ENCODE measurements around the gene LTA4H. TPM values are rescaled to one million over a fixed set of nuclear protein-coding genes. Genes with fewer than 3 reads are reported as not detected.

The LTA4H gene
- total RNA-seq, 1 donor from 2014 or later = 67.6 TPM

GRCh38 chr12:95977764-95978305 is 57.6 kb downstream of the LTA4H start:
- H3K27me3 Mint-ChIP-seq (ENCODE audit: low read depth, unreplicated experiment) = no peaks in the 10 kb centered on the region
- Histone ChIP-seq H3K79me2 (ENCODE audit: insufficient read depth, low read length) (no peaks in the 10 kb centered on the region), H3K4me1 (ENCODE audit: insufficient read depth, low read length) (no peaks in the 10 kb centered on the region), H3K36me3 (ENCODE audit: insufficient read depth, low read length) (no peaks in the 10 kb centered on the region), H3K27ac (ENCODE audit: low read depth, low read length) (no peak overlapping the region), H3K4me3 (ENCODE audit: insufficient read depth, low read depth, low read length) (no peak overlapping the region), H4K20me1 (ENCODE audit: insufficient read depth, low read length) (no peaks in the 10 kb centered on the region), H3K27me3 (ENCODE audit: insufficient read depth, low read length) (peaks cover 3% of the 10 kb centered on the region), H3K9ac (ENCODE audit: low read length) (no peak overlapping the region), H3K4me2 (ENCODE audit: low read length) (no peak overlapping the region), H3K9me3 (ENCODE audit: insufficient read depth, low read depth, low read length) (peaks cover 2% of the 10 kb centered on the region), H2AFZ (ENCODE audit: low read depth, low read length) (no peak overlapping the region)
- TF ChIP-seq EZH2 (IDR thresholded peaks at IDR 0.05; ENCODE audit: insufficient read depth, low read length) (no peak), CTCF (IDR thresholded peaks at IDR 0.05; ENCODE audit: insufficient read depth, low read depth, low read length) (no peak)
- H3K4me3 Mint-ChIP-seq (ENCODE audit: unreplicated experiment) = no peak overlapping the region
- DNase-seq (ENCODE audit: low read depth) = no peak
- peaks cover 2% of the 10 kb centered on the region for H3K36me3 Mint-ChIP-seq (ENCODE audit: low read depth, unreplicated experiment)
- peaks cover 3% of the 10 kb centered on the region for H3K9me3 Mint-ChIP-seq (ENCODE audit: unreplicated experiment)
- H3K4me1 Mint-ChIP-seq (ENCODE audit: low read depth, unreplicated experiment) = peaks cover 7% of the 10 kb centered on the region
- no peak overlapping the region for H3K27ac Mint-ChIP-seq (ENCODE audit: unreplicated experiment)
- FAIRE-seq = no peak

GRCh38 chr12:95976416-95976832 is 59.0 kb downstream of the LTA4H start:
- Mint-ChIP-seq H3K36me3 (ENCODE audit: low read depth, unreplicated experiment) (peaks cover 2% of the 10 kb centered on the region), H3K4me3 (ENCODE audit: unreplicated experiment) (no peak overlapping the region), H3K9me3 (ENCODE audit: unreplicated experiment) (peaks cover 3% of the 10 kb centered on the region), H3K27me3 (ENCODE audit: low read depth, unreplicated experiment) (no peaks in the 10 kb centered on the region), H3K4me1 (ENCODE audit: low read depth, unreplicated experiment) (peaks cover 7% of the 10 kb centered on the region), H3K27ac (ENCODE audit: unreplicated experiment) (peak overlapping the region; percentile 66)
- Histone ChIP-seq H3K4me1 (ENCODE audit: insufficient read depth, low read length) (no peaks in the 10 kb centered on the region), H3K4me2 (ENCODE audit: low read length) (no peak overlapping the region), H4K20me1 (ENCODE audit: insufficient read depth, low read length) (no peaks in the 10 kb centered on the region), H3K9me3 (ENCODE audit: insufficient read depth, low read depth, low read length) (peaks cover 2% of the 10 kb centered on the region), H3K27ac (ENCODE audit: low read depth, low read length) (no peak overlapping the region), H2AFZ (ENCODE audit: low read depth, low read length) (no peak overlapping the region), H3K36me3 (ENCODE audit: insufficient read depth, low read length) (no peaks in the 10 kb centered on the region), H3K27me3 (ENCODE audit: insufficient read depth, low read length) (peaks cover 3% of the 10 kb centered on the region), H3K79me2 (ENCODE audit: insufficient read depth, low read length) (no peaks in the 10 kb centered on the region), H3K9ac (ENCODE audit: low read length) (no peak overlapping the region), H3K4me3 (ENCODE audit: insufficient read depth, low read depth, low read length) (no peak overlapping the region)
- TF ChIP-seq EZH2 (IDR thresholded peaks at IDR 0.05; ENCODE audit: insufficient read depth, low read length) (no peak), CTCF (IDR thresholded peaks at IDR 0.05; ENCODE audit: insufficient read depth, low read depth, low read length) (no peak)
- no peak for FAIRE-seq
- peak; percentile 18 for DNase-seq (ENCODE audit: low read depth)

- peaks cover 2% of the 10 kb centered on the region for H3K9me3 ChIP-seq (ENCODE audit: insufficient read depth, low read depth, low read length)
- no peak overlapping the region for H3K4me3 ChIP-seq (ENCODE audit: insufficient read depth, low read depth, low read length)
- H3K79me2 ChIP-seq (ENCODE audit: insufficient read depth, low read length) = no peaks in the 10 kb centered on the region
- H3K4me1 ChIP-seq (ENCODE audit: insufficient read depth, low read length) = no peaks in the 10 kb centered on the region
- peaks cover 3% of the 10 kb centered on the region for H3K9me3 Mint-ChIP-seq (ENCODE audit: unreplicated experiment)
- no peak overlapping the region for H3K27ac ChIP-seq (ENCODE audit: low read depth, low read length)
- TF ChIP-seq EZH2 (IDR thresholded peaks at IDR 0.05; ENCODE audit: insufficient read depth, low read length) (no peak), CTCF (IDR thresholded peaks at IDR 0.05; ENCODE audit: insufficient read depth, low read depth, low read length) (no peak)
- H3K4me1 Mint-ChIP-seq (ENCODE audit: low read depth, unreplicated experiment) = peaks cover 7% of the 10 kb centered on the region
- DNase-seq (ENCODE audit: low read depth) (no peak), FAIRE-seq (no peak)
- no peaks in the 10 kb centered on the region for H3K27me3 Mint-ChIP-seq (ENCODE audit: low read depth, unreplicated experiment)
- no peaks in the 10 kb centered on the region for H3K36me3 ChIP-seq (ENCODE audit: insufficient read depth, low read length)
- no peak overlapping the region for H3K27ac Mint-ChIP-seq (ENCODE audit: unreplicated experiment)
- no peak overlapping the region for H3K4me3 Mint-ChIP-seq (ENCODE audit: unreplicated experiment)
- H3K36me3 Mint-ChIP-seq (ENCODE audit: low read depth, unreplicated experiment) = peaks cover 2% of the 10 kb centered on the region
- H2AFZ ChIP-seq (ENCODE audit: low read depth, low read length) = no peak overlapping the region
- peaks cover 5% of the 10 kb centered on the region for H3K27me3 ChIP-seq (ENCODE audit: insufficient read depth, low read length)
- H3K9ac ChIP-seq (ENCODE audit: low read length) = no peak overlapping the region
- H4K20me1 ChIP-seq (ENCODE audit: insufficient read depth, low read length) = no peaks in the 10 kb centered on the region
- H3K4me2 ChIP-seq (ENCODE audit: low read length) = no peak overlapping the region
These were observed 59.9 kb downstream of the LTA4H start for GRCh38 chr12:95975491-95975890.

All from astrocyte (in vitro differentiated cells and primary cell).